Gastroesophageal sphincter (tissue), 3 donors: ENCODE measurements around the gene HSD11B2.

Experiments
- CTCF ChIP-seq, 4 experiments: fragments of 200-600 bp in 2 of 4; fragments of 450-650 bp in 2 of 4; sonication (generic) in 1 of 4; IDR thresholded peaks; one replicate each; pipeline ENCODE4 v1.5.1; 2017 to 2019; ENCODE audit warnings: antibody characterized with exemption in 4 of 4, mild to moderate bottlenecking in 2 of 4, moderate library complexity in 2 of 4
- EP300 ChIP-seq: sonication (generic); formaldehyde crosslinking; IDR thresholded peaks from one replicate; pipeline ENCODE4 v1.6.1; 2017; ENCODE audit warnings: antibody characterized with exemption, mild to moderate bottlenecking
- POLR2AphosphoS5 ChIP-seq: sonication (generic); formaldehyde crosslinking; IDR thresholded peaks from one replicate; pipeline ENCODE4 v1.6.1; 2017; ENCODE audit warnings: antibody characterized with exemption

- no peak for TF ChIP-seq CTCF (IDR thresholded peaks at IDR 0.05)
- no peak for TF ChIP-seq EP300
- TF ChIP-seq POLR2AphosphoS5, result no peak
These were observed 7.9 kb upstream of the HSD11B2 start for GRCh38 chr16:67423015-67423414.
